SH-SY5Y (cell line): ENCODE results near the gene MTSS2.
A peak's percentile ranks its signal among the peaks of the same experiment; 100 is the strongest.

Source experiments
- GATA2 ChIP-seq: IDR thresholded peaks from 2 replicates; pipeline ENCODE4 v1.6.1; 2011; ENCODE audit warnings: mild to moderate bottlenecking, low read depth, low read length
- GATA3 ChIP-seq: IDR thresholded peaks from 2 replicates; pipeline ENCODE4 v1.6.1; 2011; ENCODE audit warnings: low read depth, mild to moderate bottlenecking, low read length, moderate library complexity

Gene MTSS2

GRCh38 chr16:70653809-70654771 is 31.8 kb downstream of the MTSS2 start:
- TF ChIP-seq GATA3 (no peak), GATA2 (peak; percentile 60; the same call in 1 of the 2 replicates)

- no peak for TF ChIP-seq GATA3
- TF ChIP-seq GATA2, result no peak
Observed at GRCh38 chr16:70653406-70653805, 32.4 kb downstream of the MTSS2 start.

GRCh38 chr16:70652322-70652721 is 33.5 kb downstream of the MTSS2 start:
- TF ChIP-seq GATA2, result no peak
- no peak for TF ChIP-seq GATA3

GRCh38 chr16:70651524-70651923 is 34.3 kb downstream of the MTSS2 start:
- TF ChIP-seq GATA2, result no peak
- no peak for TF ChIP-seq GATA3

- TF ChIP-seq GATA3 (no peak), GATA2 (no peak)
Observed at GRCh38 chr16:70650216-70650615, 35.6 kb downstream of the MTSS2 start.

- no peak for TF ChIP-seq GATA3
- no peak for TF ChIP-seq GATA2
Observed at GRCh38 chr16:70649300-70649699, 36.6 kb downstream of the MTSS2 start.

- TF ChIP-seq GATA2 (no peak), GATA3 (no peak)
Observed at GRCh38 chr16:70648606-70649005, 37.2 kb downstream of the MTSS2 start.

- TF ChIP-seq GATA2 (no peak), GATA3 (no peak)
Observed at GRCh38 chr16:70647441-70648359, 38.2 kb downstream of the MTSS2 start.

GRCh38 chr16:70646260-70647241 is 39.3 kb downstream of the MTSS2 start, which contains the start of gene IL34:
Gene IL34 (plus strand): TSS chr16:70646559. CDS start chr16:70646948, 389 bp downstream.
- TF ChIP-seq GATA3 (no peak), GATA2 (peak; percentile 51; the same call in 1 of the 2 replicates)

- TF ChIP-seq GATA2 (no peak), GATA3 (no peak)
Observed at GRCh38 chr16:70644763-70645597, 40.9 kb downstream of the MTSS2 start.

- no peak for TF ChIP-seq GATA2
- no peak for TF ChIP-seq GATA3
Observed at GRCh38 chr16:70642633-70643032, 43.2 kb downstream of the MTSS2 start.
